A673 (cell line): ENCODE measurements around the gene PVALEF.

Experiments
- EZH2 ChIP-seq: fragments of 200-600 bp; sonication (generic); IDR thresholded peaks from 2 replicates; pipeline ENCODE4 v1.6.1; 2017; ENCODE audit warnings: borderline replicate concordance, low read depth, mild to moderate bottlenecking, mixed read lengths, antibody characterized with exemption, low read length; ENCODE audit not compliant: poor library complexity, severe bottlenecking
- TF ChIP-seq, protein P1 (sequence below): fragments of 300-800, 200-600 bp; sonication (generic); conservative IDR thresholded peaks from 2 replicates; pipeline ENCODE4 v1.5.1; 2017; ENCODE audit warnings: low read depth, mild to moderate bottlenecking, antibody characterized with exemption, low read length, moderate library complexity, mixed read lengths

DNA sequence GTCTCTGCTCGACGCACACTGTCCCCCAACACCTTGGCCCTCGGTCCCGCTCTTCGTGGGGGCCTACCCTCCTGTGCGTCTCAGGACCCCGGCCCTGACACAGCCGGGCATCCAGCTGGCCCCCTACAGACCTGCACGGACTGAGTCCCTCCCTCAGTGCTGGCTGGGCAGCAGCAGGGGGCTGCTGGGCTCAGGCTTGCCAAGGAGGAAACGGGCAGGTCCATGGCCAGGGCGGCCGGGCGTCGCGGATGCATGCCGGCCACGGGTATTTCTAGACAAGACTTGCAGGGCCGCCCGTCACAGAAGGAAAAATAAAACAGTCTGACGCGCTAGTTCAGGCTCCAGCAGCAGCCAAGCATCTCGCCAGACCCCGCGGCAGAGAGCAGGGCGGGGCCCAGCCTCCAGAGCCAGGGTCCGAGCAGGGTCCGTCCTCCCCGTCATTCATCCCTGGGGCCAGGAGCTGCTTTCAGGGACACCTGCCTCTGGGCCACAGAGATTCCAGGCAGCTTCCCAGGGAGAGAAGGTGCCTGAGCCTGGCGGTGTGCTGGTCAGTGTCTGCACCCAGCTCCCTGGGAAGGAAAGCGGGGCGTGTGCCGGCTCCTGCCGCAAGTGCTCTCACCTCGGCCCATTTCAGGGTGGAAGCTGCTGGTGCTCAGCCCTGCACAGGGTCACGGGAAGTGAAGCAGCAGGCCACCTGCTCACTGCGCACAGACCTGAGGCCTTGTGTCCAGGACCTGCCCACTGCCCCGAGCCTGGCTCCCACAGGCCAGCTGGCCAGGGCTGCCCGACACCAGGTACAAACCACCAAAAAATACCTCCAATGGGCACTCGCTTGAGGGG, 7.2 kb upstream of the PVALEF start:
- TF ChIP-seq, protein P1, sequence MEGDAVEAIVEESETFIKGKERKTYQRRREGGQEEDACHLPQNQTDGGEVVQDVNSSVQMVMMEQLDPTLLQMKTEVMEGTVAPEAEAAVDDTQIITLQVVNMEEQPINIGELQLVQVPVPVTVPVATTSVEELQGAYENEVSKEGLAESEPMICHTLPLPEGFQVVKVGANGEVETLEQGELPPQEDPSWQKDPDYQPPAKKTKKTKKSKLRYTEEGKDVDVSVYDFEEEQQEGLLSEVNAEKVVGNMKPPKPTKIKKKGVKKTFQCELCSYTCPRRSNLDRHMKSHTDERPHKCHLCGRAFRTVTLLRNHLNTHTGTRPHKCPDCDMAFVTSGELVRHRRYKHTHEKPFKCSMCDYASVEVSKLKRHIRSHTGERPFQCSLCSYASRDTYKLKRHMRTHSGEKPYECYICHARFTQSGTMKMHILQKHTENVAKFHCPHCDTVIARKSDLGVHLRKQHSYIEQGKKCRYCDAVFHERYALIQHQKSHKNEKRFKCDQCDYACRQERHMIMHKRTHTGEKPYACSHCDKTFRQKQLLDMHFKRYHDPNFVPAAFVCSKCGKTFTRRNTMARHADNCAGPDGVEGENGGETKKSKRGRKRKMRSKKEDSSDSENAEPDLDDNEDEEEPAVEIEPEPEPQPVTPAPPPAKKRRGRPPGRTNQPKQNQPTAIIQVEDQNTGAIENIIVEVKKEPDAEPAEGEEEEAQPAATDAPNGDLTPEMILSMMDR = no peak
- no peak for TF ChIP-seq EZH2
